ENCODE data around the gene ZNF653. TPM values are rescaled to one million over a fixed set of nuclear protein-coding genes. Genes with fewer than 3 reads are reported as not detected.

The ZNF653 gene
- total and polyA plus RNA-seq, 2 of the 8 experiments (the other 6 are each of a cell fraction or from before 2014, with no cell fraction given): 7.0 to 7.9 TPM

DNA sequence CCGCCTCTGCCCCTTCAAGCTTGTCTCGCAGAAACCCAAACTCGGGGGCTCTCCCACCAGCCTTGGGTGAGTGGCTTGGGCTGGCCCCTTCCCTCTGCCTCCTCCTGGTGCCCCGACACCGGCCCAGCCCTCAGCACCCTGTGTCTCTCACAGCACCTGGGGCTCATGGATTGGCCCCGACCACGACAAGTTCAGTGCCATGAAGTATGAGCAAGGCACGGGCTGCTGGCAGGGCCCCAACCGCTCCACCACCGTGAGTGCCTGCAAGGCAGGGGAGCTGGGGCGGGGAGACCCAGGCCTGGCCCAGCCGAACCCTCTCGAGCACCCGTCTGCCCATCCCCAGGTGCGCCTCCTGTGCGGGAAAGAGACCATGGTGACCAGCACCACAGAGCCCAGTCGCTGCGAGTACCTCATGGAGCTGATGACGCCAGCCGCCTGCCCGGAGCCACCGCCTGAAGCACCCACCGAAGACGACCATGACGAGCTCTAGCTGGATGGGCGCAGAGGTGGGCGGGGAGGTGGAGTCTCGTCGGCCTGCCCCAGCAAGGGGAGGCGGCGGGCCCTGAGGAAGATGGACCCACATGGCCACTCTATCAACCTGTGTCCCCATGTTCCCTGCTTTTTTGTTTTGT is 56.6 kb downstream of the ZNF653 start:
- no peak overlapping the region for H3K9ac ChIP-seq (replicated peaks in 1 of 4; ENCODE audit: extremely low read depth in 1 of 4, low read depth in 3 of 4, low read length in 3 of 4)
- POLR2A ChIA-PET (ENCODE audit: partially characterized antibody): interaction anchor here (0.9 to 3.3 kb wide), 8 partner anchors 8 to 173 kb away, joined by 3 to 14 read pairs (median 4); partner anchors contain the start of gene SWSAP1
- no peak for TF ChIP-seq NRF1 (IDR thresholded peaks at IDR 0.05; ENCODE audit: low read depth, low read length)

More for the DNA sequence above, 56.6 kb downstream of the ZNF653 start:
- Histone ChIP-seq H4K5ac (ENCODE audit: insufficient read length, low read depth, low read length) (no peak overlapping the region), H3K23me2 (ENCODE audit: low read depth, low read length) (no peaks in the 10 kb centered on the region), H4K91ac (replicated peaks; ENCODE audit: insufficient read length, low read length) (no peak overlapping the region), H3K4me1 (replicated peaks in 1 of 4; ENCODE audit: control insufficient read depth in 3 of 4, insufficient read depth in 4 of 4, low read length in 3 of 4) (peaks cover 2 to 11% (median 7%) of the 10 kb centered on the region in 4 experiments; a peak in 6 of 7 replicates), H3K36me3 (ENCODE audit: control insufficient read depth in 2 of 4, insufficient read depth in 4 of 4, low read length in 3 of 4) (peaks cover 9 to 41% (median 31%) of the 10 kb centered on the region in 4 experiments; a peak in 7 of 8 replicates), H2BK20ac (ENCODE audit: low read length) (no peak overlapping the region), H4K20me1 (replicated peaks in 1 of 2; ENCODE audit: control insufficient read depth in 1 of 2, insufficient read depth in 2 of 2, low read length in 2 of 2) (peaks cover 6 to 20% of the 10 kb centered on the region in 2 experiments), H3K56ac (replicated peaks; ENCODE audit: insufficient read length, low read depth, low read length) (no peak overlapping the region), H3K27me3 (replicated peaks in 1 of 4; ENCODE audit: control insufficient read depth in 3 of 4, extremely low read depth in 1 of 4, insufficient read depth in 3 of 4, low read length in 3 of 4) (no peaks in the 10 kb centered on the region), H2BK120ac (replicated peaks; ENCODE audit: low read depth, low read length) (no peak overlapping the region), H3K4me2 (ENCODE audit: insufficient read depth in 1 of 2, low read depth in 2 of 2, low read length in 2 of 2) (no peak overlapping the region), H2BK5ac (ENCODE audit: low read depth, low read length) (no peak overlapping the region), H3K4me3 (ENCODE audit: extremely low read depth in 1 of 4, insufficient read depth in 2 of 4, low read depth in 3 of 4, low read length in 4 of 4) (no peak overlapping the region), H2AK5ac (ENCODE audit: low read depth, low read length) (no peak overlapping the region), H2AFZ (ENCODE audit: low read length) (no peak overlapping the region), H3K27ac (ENCODE audit: low read depth, low read length) (no peak overlapping the region), H2BK15ac (ENCODE audit: low read length) (no peak overlapping the region), H3K4ac (replicated peaks; ENCODE audit: insufficient read length, low read depth, low read length) (no peak overlapping the region), H3K79me2 (ENCODE audit: control insufficient read depth in 1 of 2, insufficient read depth in 2 of 2, low read length in 2 of 2) (no peaks in the 10 kb centered on the region), H4K8ac (ENCODE audit: extremely low read depth, insufficient read depth, low read length) (no peak overlapping the region), H3K14ac (ENCODE audit: insufficient read length) (no peak overlapping the region), H3K23ac (ENCODE audit: insufficient read length) (no peak overlapping the region), H2BK12ac (ENCODE audit: low read depth, low read length) (no peak overlapping the region), H3K18ac (ENCODE audit: extremely low read depth, low read length) (no peak overlapping the region), H3K9me3 (ENCODE audit: insufficient read depth in 2 of 2, low read depth in 1 of 2, low read length in 1 of 2) (no peaks in the 10 kb centered on the region), H3K79me1 (ENCODE audit: low read depth, low read length) (no peaks in the 10 kb centered on the region)
- CTCF ChIA-PET (ENCODE audit: partially characterized antibody): interaction anchor here (0.9 to 3.0 kb wide), 7 partner anchors 10 to 155 kb away, joined by 3 to 18 read pairs (median 4); no protein-coding TSS in a partner anchor
- no peak for DNase-seq (ENCODE audit: low read depth in 1 of 2, low spot score in 2 of 2)
- no peak for FAIRE-seq
- 95% methylated on average over 20 of the region's 31 CpGs; no CpG with 5 or more reads in 1 of the 2 experiments for WGBS, 2 experiments (ENCODE audit: extremely low coverage in 1 of 2, insufficient coverage in 1 of 2, insufficient read length in 1 of 2, insufficient replicate concordance in 2 of 2, low coverage in 1 of 2, low lambda C conversion rate in 2 of 2, missing lambda C conversion rate in 1 of 2)
